ENCODE results near the gene HYLS1. TPM values are rescaled to one million over a fixed set of nuclear protein-coding genes. Genes with fewer than 3 reads are reported as not detected.

HYLS1 gene
- polyA plus RNA-seq, 2 of the 4 experiments (the other 2 are of a cell fraction) = 14.9 to 18.7 TPM

DNA sequence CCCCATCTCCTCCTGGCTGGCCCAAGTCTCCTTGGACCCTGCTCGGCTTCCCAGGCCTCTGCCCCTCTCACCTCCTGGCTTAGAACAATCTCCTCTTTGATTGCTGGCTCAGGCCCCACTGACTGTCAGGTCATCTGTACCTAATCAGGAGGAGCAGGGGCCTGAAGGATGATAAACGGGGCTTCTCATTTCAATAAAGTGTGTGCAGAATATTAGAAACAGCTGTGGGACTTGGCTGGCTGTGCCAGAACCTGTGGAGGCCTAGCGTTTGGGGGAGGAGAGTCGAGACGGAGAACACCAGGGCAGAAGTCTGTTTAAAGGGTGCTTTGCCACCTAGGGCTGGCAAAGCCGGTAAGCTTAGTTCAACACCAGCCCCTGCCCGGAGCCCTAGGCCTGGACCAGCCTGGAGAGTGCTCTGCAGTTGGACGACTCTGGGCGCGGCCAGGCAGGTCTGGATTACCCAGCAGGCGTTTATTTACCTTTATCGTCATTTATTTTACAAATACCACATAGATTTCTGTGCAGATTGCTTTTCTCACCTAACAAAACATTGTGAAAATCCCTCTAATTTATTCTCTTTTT lies 48.2 kb downstream of the HYLS1 start:
- TF ChIP-seq NFE2L2 (conservative IDR thresholded peaks at IDR 0.05; ENCODE audit: low read length) (no peak), KDM1A (IDR thresholded peaks at IDR 0.05; ENCODE audit: low read depth) (no peak), PBX3 (IDR thresholded peaks at IDR 0.05) (no peak), FOSL2 (IDR thresholded peaks at IDR 0.05) (no peak), FOSL2 (CRISPR knock-in tag; IDR thresholded peaks at IDR 0.05) (no peak), CBX8 (IDR thresholded peaks at IDR 0.05) (no peak), KDM5A (IDR thresholded peaks at IDR 0.05) (no peak)
- Histone ChIP-seq H3K27ac (no peak overlapping the region), H3K4me3 (no peak overlapping the region), H3K4me2 (no peak overlapping the region), H3K9me3 (no peaks in the 10 kb centered on the region), H3K4me1 (no peaks in the 10 kb centered on the region)
- FAIRE-seq (no peak), ATAC-seq (no peak), DNase-seq (ENCODE audit: low read depth in 1 of 2, low spot score in 1 of 2) (no peak)
- POLR2A ChIA-PET = no interaction called here
- 72% methylated on average over 12 of the region's 12 CpGs for WGBS (ENCODE audit: missing lambda C conversion rate)
- CTCF ChIA-PET = interaction anchor here (1.3 kb wide), 1 partner anchor 258 kb away, joined by 3 read pairs; no protein-coding TSS in a partner anchor

GRCh38 chr11:125938418-125938817 lies 51.0 kb downstream of the HYLS1 start:
- H3K4me3 ChIP-seq = no peak overlapping the region
- no peaks in the 10 kb centered on the region for H3K4me1 ChIP-seq
- H3K27ac ChIP-seq = no peak overlapping the region
- ATAC-seq (no peak), DNase-seq (ENCODE audit: low read depth in 1 of 2, low spot score in 1 of 2) (no peak), FAIRE-seq (no peak)
- 74% methylated on average over 5 of the region's 5 CpGs for WGBS (ENCODE audit: missing lambda C conversion rate)
- POLR2A ChIA-PET = no interaction called here
- CTCF ChIA-PET = interaction anchor here (2.5 to 6.7 kb wide), 3 partner anchors 14 to 255 kb away, joined by 9 to 38 read pairs (median 15); partner anchors contain the start of gene CDON
- TF ChIP-seq TP53 (CRISPR knock-in tag; IDR thresholded peaks at IDR 0.05) (no peak), PHF8 (IDR thresholded peaks at IDR 0.05; ENCODE audit: borderline replicate concordance, low read depth) (no peak), HOXB13 (CRISPR knock-in tag; IDR thresholded peaks at IDR 0.05; ENCODE audit: low read depth) (no peak), MAZ (IDR thresholded peaks at IDR 0.05; ENCODE audit: borderline replicate concordance, low read depth, low read length) (no peak), RARB (CRISPR knock-in tag; IDR thresholded peaks at IDR 0.05) (no peak), CBX2 (IDR thresholded peaks at IDR 0.05; ENCODE audit: borderline replicate concordance, low read depth) (no peak), MAFK (IDR thresholded peaks at IDR 0.05; ENCODE audit: partially characterized antibody) (no peak), EHMT2 (IDR thresholded peaks at IDR 0.05; ENCODE audit: low read depth) (no peak), EHF (CRISPR knock-in tag; IDR thresholded peaks at IDR 0.05) (no peak), ZFP36 (IDR thresholded peaks at IDR 0.05; ENCODE audit: borderline replicate concordance, partially characterized antibody) (no peak), RFX5 (IDR thresholded peaks at IDR 0.05) (no peak), CHD4 (IDR thresholded peaks at IDR 0.05; ENCODE audit: borderline replicate concordance) (no peak), FOSB (CRISPR knock-in tag; IDR thresholded peaks at IDR 0.05) (no peak), GATA3 (IDR thresholded peaks at IDR 0.05; ENCODE audit: borderline replicate concordance) (no peak), EP300 (IDR thresholded peaks at IDR 0.05) (no peak), RAD21 (conservative IDR thresholded peaks at IDR 0.05 in 1 of 2, IDR thresholded peaks at IDR 0.05 in 1 of 2) (no peak), REST (IDR thresholded peaks at IDR 0.05) (no peak), JUN (IDR thresholded peaks at IDR 0.05) (no peak)
- no peak overlapping the region for H3K4me2 ChIP-seq
- no peaks in the 10 kb centered on the region for H3K9me3 ChIP-seq
